ENCODE measurements around the gene SETD4.
"Not testable (repeated sequence)": the region's sequence is repeated elsewhere in the genome, so short reads cannot be mapped to it uniquely, and the experiment has no call there.

Gene SETD4

DNA sequence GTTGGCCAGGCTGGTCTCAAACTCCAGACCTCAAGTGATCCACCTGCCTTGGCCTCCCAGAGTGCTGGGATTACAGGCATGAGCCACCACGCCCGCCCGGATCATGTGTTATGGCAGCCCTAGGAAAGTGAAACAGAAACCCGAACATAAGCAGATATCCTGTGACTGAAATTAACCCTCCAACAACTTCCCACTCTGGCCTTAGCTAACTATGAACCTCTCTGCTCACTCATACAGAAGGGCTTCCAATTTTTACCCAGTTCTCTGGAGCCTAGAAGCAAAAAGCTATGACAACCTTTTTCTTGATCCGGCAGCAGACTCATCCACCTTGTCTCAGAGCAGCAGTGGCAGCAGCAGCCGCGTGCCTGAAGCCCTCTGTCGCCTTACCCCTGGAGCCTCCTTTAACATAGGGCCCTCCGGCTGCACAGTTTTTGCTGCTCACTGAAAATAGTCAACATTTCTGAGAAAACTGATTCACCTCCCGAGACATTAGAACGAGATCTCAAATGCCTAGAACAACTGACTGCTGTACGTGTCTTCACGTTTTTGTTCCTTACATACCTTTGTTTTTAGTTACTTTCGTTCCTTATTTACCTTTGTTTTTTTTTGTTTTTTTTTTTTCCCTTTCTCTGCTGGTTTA lies 18.8 kb upstream of the SETD4 start:
- no peak for DNase-seq (ENCODE audit: low spot score)

DNA sequence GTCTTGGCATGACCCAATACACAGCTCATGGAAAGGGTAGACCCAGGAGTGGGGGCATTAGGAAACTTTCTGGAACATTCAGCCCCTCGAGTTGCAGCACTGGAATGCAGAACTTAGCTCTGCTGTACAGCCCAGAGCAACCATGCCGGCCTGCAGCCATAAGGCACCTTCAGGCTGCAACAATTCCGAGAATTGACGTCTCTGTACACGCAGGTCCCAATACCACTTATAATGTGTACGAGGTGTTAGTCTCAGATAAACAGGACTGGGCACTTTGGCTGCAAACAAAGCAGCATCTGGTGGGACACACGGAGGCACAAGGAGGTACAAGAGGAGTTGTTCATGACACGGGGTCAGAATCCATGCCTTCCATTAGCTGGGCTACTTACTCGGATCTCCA lies 17.4 kb upstream of the SETD4 start:
- DNase-seq (ENCODE audit: low spot score) = no peak

DNA sequence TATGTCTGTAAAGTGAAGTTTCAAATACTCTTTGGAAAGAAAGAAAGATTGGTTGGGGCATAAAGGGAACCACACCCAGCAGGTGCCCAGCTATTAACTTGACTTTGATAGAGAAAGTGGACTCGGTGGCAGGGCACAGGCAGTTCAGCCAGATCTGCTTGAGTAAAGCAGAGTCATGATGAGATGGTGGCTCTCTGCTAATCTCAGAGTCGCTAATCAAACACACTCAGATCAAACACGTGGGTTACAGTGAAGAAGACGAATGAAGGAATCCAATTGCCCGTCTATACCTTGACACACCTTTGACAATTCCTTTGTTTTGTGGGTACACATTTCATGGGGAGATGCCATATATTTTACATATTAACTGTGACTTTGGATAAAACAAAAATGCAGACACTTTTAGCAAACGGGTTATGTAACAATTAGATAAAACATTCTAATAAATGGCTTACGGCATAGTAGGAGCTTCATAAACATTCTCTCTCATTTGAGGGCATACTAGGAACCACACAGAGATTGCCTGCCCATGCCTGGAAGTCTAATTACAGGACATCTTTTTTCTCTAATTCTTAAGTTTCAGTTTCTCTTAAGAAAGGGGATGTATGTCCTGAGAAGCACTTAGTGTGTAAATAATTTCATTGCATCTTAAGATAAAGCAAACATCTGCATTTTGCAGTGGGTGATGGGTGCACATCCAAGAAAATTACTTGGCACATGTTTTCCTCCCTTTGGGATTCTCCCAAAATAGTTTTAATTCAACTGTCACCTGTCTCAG lies 16.7 kb upstream of the SETD4 start:
- DNase-seq (ENCODE audit: low spot score) = no peak

DNA sequence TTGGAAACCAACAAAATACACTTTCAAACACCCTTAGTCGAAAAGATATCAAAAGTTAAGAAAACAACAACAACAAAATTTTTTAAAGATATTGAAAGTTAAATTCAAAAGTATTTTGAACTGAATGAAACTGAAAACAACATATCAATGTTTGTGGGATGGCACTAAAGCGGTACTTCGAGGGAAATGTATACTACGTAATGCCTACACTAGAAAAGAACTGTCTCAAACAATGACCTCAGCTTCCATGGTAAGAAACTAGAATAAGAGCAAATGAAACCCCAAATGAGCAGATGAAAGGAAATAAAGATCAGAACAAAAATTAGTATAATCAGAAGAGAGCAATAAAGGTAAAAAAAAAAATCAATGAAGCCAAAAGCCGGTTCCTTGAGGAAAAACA lies 15.6 kb upstream of the SETD4 start:
- no peak for DNase-seq (ENCODE audit: low spot score)

DNA sequence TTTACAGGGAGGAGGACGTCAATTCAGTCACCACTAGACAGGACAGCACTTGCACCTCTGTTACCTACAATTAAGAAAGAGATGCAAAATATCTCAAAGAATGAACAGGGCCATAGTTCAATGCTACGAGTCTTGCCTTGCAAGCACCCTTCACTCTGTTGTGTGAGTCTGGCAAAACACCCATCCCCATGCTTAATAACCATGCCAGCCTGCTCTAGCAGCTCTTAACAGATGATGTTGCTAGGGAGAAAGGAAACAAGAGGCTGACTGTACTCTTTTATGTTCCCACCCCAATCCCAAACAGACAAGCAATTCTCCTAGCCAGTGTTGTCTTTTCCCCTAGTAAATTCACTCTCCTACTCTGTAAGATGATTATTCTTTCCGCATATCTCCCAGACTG lies 14.8 kb upstream of the SETD4 start:
- no peak for DNase-seq (ENCODE audit: low spot score)

DNA sequence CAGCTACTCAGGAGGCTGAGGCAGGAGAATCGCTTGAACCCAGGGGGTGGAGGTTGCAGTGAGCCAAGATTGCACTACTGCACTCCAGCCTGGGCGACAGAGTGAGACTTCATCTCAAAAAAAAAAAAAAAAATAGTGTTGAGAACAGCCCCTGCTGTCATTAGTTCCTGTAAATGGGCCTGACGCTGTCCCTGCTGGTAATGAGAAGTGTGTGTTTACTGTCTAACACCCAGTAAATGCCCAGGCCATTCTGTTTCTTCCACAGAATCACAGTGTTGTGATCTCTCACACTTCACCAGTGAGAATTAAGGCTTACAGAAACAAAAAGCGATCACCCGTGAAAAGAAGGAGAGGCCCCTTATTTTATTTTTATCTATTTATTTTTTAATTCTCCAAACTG lies 13.6 kb upstream of the SETD4 start:
- DNase-seq (ENCODE audit: low spot score) = not testable (repeated sequence)

DNA sequence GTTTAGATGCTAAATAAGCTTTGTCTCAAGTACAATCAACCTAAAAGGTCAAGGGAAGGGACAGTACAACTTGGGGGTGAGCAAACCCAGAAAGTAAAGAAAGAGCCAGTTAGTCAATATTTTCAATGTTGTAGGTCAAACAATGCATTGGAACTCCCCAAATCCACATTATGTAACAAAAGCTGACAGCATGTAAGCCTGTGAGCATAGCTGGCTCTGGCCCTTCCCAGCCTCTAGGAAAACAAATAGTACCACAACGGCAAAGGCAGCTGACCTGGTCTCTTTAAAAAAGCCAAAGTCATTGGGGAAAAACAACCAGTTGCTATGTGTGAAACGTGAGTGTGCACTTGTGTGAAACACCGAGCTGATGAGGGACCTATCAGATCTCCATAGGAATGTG lies 12.9 kb upstream of the SETD4 start:
- no peak for DNase-seq (ENCODE audit: low spot score)

DNA sequence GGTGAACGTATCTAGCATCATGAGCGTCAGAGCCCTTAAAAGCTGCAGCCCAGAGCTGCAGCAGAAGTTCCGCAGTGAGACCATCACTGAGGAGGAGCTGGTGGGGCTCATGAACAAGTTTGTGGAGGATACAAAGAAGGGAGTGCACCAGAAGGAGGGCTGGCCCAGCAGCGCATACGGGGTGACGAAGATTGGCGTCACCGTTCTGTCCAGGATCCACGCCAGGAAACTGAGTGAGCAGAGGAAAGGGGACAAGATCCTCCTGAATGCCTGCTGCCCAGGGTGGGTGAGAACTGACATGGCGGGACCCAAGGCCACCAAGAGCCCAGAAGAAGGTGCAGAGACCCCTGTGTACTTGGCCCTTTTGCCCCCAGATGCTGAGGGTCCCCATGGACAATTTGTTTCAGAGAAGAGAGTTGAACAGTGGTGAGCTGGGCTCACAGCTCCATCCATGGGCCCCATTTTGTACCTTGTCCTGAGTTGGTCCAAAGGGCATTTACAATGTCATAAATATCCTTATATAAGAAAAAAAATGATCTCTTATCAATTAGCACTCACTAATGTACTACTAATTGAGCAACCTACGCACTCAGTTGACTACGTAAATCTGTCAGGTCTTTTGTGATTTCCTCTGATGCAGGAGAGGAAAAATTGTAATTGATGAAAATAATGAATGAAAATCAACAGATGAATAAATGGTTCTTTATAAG lies 12.3 kb upstream of the SETD4 start:
- DNase-seq (ENCODE audit: low spot score) = no peak

DNA sequence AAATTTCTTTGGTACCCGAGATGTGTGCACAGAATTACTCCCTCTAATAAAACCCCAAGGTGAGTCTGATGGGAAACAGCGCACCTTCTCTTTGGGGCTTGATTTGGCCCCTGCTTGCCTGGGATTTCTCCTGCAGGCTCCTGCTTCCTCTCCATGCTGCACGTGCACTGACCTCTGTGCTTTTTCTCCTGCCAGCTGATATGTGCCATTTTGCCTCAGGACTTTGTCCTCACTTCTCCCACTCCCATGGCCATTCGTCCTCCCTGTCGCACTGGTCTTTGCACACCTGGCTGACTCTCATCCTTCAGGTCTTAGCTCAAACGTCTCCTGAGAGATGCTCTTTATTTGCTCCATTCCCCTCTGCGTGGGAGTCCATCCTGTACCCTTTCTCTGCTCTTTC lies 10.7 kb upstream of the SETD4 start:
- DNase-seq (ENCODE audit: low spot score) = no peak

DNA sequence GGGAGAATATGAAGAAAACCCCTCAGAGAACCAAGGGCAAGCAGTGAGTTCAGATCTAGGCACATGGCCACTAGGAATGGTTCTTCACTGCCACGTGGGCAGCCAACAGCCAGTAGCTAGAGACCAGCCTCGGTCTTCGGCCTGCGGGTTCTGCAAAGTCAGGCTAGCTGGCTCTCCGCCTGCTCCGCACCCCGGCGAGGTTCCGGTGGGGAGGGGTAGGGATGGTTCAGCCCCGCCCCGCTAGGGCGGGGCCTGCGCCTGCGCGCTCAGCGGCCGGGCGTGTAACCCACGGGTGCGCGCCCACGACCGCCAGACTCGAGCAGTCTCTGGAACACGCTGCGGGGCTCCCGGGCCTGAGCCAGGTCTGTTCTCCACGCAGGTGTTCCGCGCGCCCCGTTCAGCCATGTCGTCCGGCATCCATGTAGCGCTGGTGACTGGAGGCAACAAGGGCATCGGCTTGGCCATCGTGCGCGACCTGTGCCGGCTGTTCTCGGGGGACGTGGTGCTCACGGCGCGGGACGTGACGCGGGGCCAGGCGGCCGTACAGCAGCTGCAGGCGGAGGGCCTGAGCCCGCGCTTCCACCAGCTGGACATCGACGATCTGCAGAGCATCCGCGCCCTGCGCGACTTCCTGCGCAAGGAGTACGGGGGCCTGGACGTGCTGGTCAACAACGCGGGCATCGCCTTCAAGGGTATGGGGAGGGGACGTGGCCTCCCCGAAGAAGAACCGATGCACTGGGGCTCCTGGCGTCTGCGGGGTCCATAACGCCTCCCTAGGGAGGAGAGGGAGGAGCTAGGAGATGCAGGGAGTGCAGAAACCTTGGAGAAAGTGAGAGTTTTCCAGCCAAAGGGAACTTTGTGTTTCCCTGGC lies 9.6 kb upstream of the SETD4 start, which contains the start of gene CBR1:
Gene CBR1, plus strand, starts transcription at position 312 of the 871 bp plus-strand sequence. Its CDS starts 92 bp downstream, at position 404.
- DNase-seq (ENCODE audit: low spot score) = peak; percentile 95

DNA sequence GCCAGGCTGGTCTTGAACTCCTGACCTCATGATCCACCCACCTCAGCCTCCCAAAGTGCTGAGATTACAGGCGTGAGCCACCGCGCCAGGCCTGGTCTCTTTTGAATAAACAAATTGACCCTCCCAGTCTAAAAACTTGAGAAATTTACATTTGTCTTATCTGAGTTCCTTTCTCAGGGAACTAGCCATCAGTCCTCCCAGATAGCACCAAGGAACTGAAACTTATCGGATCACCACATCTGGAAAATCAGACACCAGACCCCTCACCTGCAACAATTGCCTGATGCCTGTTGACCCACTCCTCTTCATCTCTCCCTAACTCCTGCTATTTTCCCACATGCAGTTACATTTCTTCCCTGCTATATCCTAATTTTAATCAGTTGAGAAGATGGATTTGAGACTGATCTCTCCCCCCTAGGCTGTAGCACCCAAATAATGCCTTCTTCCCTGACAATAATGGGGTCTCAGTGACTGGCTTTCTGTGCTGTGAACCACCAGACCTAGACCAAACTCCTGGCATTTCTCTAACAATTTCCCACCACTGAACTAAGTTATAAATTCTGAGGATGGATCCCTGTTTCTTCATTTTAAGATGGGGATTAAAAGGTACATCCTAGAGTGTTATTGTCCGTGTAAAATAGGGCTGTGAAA lies 8.5 kb upstream of the SETD4 start:
- DNase-seq (ENCODE audit: low spot score) = no peak

DNA sequence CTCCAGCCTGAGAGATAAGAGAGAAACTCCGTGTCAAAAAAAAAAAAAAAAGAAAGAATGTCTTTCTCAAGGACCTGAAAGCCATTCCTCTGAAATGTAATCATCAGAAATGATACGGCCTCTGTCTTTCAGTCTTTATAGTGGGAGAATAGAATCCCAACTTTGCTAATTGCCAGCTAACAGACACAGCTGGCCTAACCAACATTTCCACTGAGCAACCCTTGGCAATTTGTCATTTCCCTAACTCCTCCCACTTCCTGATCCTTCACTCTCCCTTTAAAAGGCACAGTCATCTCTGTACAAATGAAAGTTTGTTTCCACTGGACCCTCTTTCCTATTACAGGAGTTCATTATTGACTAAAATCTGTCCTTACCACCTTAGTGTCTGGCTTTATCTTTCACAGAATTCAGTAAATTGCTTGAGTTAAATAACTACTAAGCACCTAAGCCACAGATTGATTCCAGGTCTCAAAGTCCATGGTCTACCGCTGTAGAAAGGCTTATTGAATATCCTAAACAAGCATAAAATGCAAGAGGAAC lies 5.2 kb upstream of the SETD4 start:
- DNase-seq (ENCODE audit: low spot score) = peak; percentile 55

DNA sequence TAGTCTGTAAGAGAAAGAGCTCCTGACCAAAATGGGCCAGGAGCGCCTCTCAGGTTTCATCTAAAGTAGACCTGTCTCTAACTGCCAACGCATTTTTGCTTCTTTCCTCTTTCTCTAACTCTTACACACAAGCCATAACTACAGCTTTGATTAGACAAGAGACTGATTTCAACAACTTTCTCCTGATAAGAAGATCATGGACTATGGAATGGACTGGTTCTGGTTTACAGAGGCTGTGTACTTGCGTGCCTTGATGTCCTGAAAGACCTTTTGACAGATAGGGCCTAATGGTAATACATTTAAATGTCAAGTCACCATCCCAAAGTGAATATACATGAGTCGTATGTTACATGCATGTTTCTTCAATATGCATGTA lies 3.7 kb upstream of the SETD4 start:
- no peak for DNase-seq (ENCODE audit: low spot score)

DNA sequence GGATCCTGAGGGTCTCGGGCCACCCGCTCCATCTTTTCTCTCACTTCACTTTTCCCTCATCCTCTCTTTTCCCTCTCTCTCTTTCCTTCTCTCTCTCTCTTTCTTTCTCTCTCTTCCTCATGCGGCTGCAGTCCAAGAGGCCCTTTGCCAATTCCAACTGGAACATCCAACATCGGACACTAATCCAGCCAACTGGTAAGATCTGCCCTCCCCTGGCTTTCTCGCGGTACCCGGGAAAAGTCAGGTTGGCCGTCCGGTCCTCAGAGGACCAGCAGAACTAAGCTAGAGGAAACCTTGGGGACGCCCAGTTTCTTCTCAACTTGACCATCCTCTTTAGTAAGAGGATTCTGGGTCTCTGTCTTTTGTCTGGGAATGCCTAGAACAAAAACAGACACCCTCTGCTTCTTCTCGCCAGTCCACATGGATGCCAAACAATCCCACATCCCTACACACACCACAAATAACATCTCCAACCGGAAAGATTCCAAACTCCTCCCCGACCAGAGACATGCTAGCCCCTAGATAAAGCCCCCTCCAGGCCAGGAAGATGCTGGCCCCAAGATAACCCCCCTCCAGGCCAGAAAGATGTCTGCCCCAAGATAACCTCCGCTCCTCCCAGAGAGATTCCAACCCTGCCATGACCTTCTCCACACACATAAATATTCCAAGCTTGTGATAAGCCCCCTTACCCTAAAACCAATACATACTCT lies 3.2 kb upstream of the SETD4 start:
- no peak for DNase-seq (ENCODE audit: low spot score)

DNA sequence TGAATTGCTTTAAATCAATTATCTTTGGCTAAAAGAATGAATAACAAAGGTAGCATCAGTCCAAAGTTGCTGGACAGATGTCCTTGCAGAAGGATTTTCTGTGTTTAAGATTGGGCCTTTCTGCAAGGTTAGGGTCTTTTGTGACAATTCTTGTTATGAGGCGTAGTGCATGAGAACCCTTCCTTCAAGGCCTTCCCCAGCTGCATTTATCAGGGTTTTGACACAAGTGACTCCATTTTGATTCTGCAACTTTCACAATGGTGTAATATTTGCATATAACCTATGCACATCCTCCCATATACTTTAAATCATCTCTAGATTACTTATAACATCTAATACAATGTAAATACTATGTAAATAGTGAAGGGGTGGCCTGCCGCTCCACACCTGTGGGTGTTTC lies 1.1 kb upstream of the SETD4 start:
- DNase-seq (ENCODE audit: low spot score) = no peak

DNA sequence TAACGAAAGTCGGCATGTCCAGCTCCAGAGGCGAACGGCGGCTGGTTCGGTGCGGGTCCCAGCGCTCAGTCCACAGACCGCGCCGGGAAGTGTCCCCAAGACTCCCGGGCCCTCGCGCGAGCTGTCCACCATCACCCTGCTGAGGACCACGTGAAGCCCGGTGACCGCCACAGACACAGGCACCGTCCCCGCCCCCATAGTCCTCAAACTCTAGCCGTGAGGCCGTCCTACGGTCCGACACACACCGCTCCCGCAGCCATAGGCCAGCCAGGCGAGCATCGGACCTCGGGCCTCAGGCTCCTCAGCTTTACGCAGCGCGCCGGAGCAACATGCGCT lies 535 bp downstream of the SETD4 start:
- peak; percentile 49 for DNase-seq (ENCODE audit: low spot score)

DNA sequence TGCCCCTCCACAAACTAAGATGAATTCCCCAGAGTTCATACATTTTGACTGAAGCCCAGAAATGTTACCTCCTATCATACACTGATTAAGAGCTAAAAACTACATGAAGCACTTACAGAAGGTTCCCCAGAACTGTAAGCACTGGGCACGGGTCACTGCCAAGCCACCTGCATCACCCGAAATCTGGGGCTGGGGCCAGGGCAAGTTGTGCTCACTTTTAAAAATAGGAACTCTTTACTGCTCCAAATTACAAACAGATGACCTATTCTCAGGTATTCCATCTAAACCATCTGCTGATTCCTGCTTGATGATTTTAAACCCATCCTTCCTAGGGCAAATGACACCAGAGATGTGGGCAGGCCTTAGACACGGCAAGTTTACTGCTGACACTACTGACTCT lies 4.8 kb downstream of the SETD4 start:
- no peak for DNase-seq (ENCODE audit: low spot score)

DNA sequence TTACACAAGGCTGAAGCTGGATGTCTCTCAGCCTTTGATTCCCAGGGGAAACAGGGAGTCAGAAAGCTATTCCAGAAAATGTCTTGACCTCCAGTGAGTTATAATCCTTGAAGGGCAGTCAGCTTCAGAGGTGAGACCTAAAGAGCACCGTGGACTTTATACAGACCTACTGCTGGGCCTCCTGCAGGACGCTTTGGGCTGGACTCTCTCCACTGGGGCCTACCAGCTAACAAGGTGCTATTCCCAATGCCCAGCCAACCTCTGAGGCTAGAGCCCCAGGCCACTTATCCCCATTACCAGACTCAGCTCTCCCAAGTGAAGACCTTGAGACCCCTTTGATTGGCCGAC lies 6.6 kb downstream of the SETD4 start:
- no peak for DNase-seq (ENCODE audit: low spot score)

DNA sequence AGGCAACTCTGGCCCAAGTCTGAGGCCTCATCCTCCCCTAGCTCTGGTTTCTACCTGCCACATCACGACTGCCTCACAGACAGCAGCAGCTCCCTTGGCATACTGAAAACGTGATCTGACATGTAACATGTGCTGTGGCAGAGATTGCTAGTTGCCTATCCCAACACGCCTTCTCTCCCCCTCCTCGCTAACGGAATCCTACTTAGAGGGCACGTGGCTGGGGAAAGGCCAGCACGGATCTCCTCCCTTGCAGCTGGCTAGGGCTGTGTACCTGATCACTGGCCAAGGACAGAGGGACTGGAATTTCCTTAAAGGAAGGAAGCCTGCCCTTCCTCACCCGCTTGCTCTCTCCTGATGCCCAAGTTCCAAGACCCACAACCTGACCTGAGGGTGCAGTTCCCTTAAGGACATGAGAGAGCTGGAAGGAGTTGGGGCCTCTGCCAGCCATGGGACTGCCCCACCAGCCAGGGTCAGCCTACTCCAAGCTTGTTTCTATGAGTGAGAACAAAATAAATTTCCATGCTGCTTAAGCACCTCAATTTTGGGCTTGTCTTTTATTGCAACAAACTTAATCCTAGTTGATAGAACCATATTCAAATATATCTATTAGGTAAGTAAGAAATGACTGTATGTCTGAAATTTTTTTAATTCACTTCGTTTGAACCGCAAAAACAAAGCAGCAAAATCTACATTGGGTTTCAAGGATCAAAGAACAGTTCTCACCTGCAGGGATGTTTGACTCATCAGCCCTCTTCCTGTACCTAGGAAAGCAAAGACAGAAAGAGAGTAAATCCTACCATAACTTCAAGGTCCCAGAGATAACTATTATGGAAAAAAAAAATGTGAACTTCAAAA lies 7.2 kb downstream of the SETD4 start:
- DNase-seq (ENCODE audit: low spot score) = no peak

DNA sequence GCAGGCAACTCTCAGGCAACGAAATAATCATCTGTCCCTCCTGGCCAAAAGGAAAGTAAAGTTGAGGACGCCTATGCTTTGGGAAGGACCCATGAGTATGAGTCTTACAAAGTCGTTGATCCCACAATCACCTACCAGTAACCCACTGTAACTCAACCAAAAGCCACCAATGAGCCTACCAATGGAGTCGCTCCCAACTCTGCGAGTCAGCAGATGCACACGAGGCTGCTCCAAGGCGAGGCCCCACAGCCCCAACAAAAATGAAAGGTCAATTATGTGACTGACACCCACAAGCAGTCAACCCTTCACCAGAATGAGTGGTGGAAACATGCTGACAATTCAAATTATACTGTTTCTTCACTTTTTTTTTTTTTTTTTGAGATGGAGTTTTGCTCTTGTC lies 12.0 kb downstream of the SETD4 start:
- DNase-seq (ENCODE audit: low spot score) = no peak

Measured in LoVo (cell line).